HFF-Myc (cell line): ENCODE measurements around the gene ST13.

ENCODE experiments used
- DNase-seq: peaks from one replicate; pipeline ENCODE4 v3.0.0-alpha.2; 2011; ENCODE audit warnings: low read depth; ENCODE audit errors: extremely low read depth
- H3K4me3 ChIP-seq: replicated peaks from 2 replicates; pipeline ENCODE4 v1.5.1; 2011; ENCODE audit warnings: low read depth, mild to moderate bottlenecking, control low read depth, low read length
- CTCF ChIP-seq: IDR thresholded peaks from 2 replicates; pipeline ENCODE4 v1.5.1; 2012; ENCODE audit warnings: mild to moderate bottlenecking, low read depth, low read length, control low read depth; ENCODE audit errors: missing control alignments

ST13 gene

GRCh38 chr22:40808018-40808841 is 48.2 kb downstream of the ST13 start:
- DNase-seq = no peak
- no peak for TF ChIP-seq CTCF
- H3K4me3 ChIP-seq = no peak overlapping the region

- no peak overlapping the region for H3K4me3 ChIP-seq
- no peak for DNase-seq
- no peak for TF ChIP-seq CTCF
These were observed 49.7 kb downstream of the ST13 start for GRCh38 chr22:40806711-40807110.

DNA sequence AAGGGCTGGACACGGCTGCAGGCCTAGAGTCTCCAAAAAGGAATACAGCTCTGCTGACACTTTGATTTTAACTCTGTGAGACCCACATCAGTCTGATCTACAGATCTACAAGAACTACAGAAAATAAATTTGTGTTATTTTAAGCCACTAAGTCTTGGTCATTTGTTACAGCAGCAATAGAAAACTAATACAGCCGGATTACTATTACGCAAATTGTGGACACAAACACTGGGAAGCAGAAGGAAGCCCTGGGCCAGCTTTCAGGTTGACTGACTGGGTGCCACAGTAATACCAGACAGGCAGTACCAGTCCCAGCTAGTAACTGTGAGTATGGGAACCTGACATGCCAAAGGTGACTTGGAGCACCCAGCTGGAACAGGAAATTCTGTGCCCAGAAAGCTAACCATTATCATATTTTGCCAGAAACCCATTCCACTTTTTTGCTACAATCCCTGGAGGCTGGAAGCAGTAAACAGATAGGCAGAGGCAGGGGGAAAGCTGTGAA is 50.7 kb downstream of the ST13 start:
- no peak for DNase-seq
- no peak overlapping the region for H3K4me3 ChIP-seq
- TF ChIP-seq CTCF = no peak

- no peak for DNase-seq
- no peak for TF ChIP-seq CTCF
- H3K4me3 ChIP-seq = no peak overlapping the region
These were observed 51.2 kb downstream of the ST13 start for GRCh38 chr22:40805239-40805638.

DNA sequence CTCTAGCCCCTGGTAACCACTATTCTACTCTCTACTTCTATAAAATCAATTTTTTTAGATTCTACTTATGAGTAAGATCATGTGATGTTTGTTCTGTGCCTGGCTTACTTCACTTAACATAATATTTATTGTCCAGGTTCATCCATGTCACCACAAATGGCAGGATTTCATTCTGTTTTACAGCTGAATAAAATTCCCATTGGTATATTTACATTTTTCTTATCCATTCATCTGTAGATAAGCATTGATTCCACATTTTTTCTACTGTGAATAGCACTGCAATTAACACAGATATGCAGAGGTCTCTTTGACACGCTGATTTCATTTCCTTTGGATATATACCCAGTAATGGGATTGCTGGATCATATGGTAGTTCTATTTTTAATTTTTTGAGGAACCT is 53.1 kb downstream of the ST13 start:
- DNase-seq = no peak
- H3K4me3 ChIP-seq = no peak overlapping the region
- no peak for TF ChIP-seq CTCF

GRCh38 chr22:40799008-40799407 is 57.4 kb downstream of the ST13 start:
- no peak for TF ChIP-seq CTCF
- no peak overlapping the region for H3K4me3 ChIP-seq
- DNase-seq = no peak
